Hepatocyte (in vitro differentiated cells): ENCODE results near the gene ECHDC3. TPM values are rescaled to one million over a fixed set of nuclear protein-coding genes. Genes with fewer than 3 reads are reported as not detected.
A peak's percentile ranks its signal among the peaks of the same experiment; 100 is the strongest.

Experiments used
- DNase-seq: peaks from one replicate; pipeline ENCODE4 v3.0.0-alpha.2; 2016; ENCODE audit warnings: low spot score
- H2AFZ ChIP-seq: fragments of 200-600 bp; sonication (generic); 2 replicates; pipeline ENCODE4 v1.6.0; 2016; ENCODE audit warnings: antibody characterized with exemption, mild to moderate bottlenecking
- H3K27ac ChIP-seq: fragments of 200-600 bp; sonication (generic); 2 replicates; pipeline ENCODE4 v1.5.1; 2016; ENCODE audit warnings: mild to moderate bottlenecking
- H3K27me3 ChIP-seq: fragments of 200-600 bp; sonication (generic); 2 replicates; pipeline ENCODE4 v1.6.1; 2016
- H3K36me3 ChIP-seq: fragments of 200-600 bp; sonication (generic); replicated peaks from 2 replicates; pipeline ENCODE4 v1.5.1; 2016; ENCODE audit warnings: low read depth; ENCODE audit not compliant: insufficient read depth
- H3K4me1 ChIP-seq: fragments of 200-600 bp; sonication (generic); 2 replicates; pipeline ENCODE4 v1.5.1; 2016; ENCODE audit warnings: mild to moderate bottlenecking, moderate library complexity; ENCODE audit not compliant: insufficient read depth
- H3K4me2 ChIP-seq: fragments of 200-600 bp; sonication (generic); 2 replicates; pipeline ENCODE4 v1.6.0; 2016
- H3K4me3 ChIP-seq: fragments of 200-600 bp; sonication (generic); 2 replicates; pipeline ENCODE4 v1.5.1; 2016; ENCODE audit warnings: mild to moderate bottlenecking
- H3K79me2 ChIP-seq: fragments of 200-600 bp; sonication (generic); 2 replicates; pipeline ENCODE4 v1.6.0; 2017; ENCODE audit warnings: mild to moderate bottlenecking
- H3K9me2 ChIP-seq: fragments of 200-600 bp; sonication (generic); replicated peaks from 2 replicates; pipeline ENCODE4 v1.6.0; 2017; ENCODE audit warnings: mild to moderate bottlenecking; ENCODE audit not compliant: insufficient read depth
- H3K9me3 ChIP-seq: fragments of 200-600 bp; sonication (generic); 2 replicates; pipeline ENCODE4 v1.5.1; 2016; ENCODE audit warnings: low read depth, mild to moderate bottlenecking
- H4K20me1 ChIP-seq: fragments of 200-600 bp; sonication (generic); 2 replicates; pipeline ENCODE4 v1.6.0; 2016; ENCODE audit warnings: mild to moderate bottlenecking; ENCODE audit not compliant: insufficient read depth, poor library complexity, severe bottlenecking
- CTCF ChIP-seq: fragments of 200-600 bp; sonication (generic); IDR thresholded peaks from 2 replicates; pipeline ENCODE4 v1.5.1; 2016; ENCODE audit warnings: antibody characterized with exemption, mild to moderate bottlenecking; ENCODE audit not compliant: poor library complexity
- EZH2 ChIP-seq: fragments of 200-600 bp; sonication (generic); IDR thresholded peaks from 2 replicates; pipeline ENCODE4 v1.6.1; 2016; ENCODE audit warnings: antibody characterized with exemption, mild to moderate bottlenecking, borderline replicate concordance
- EZH2phosphoT487 ChIP-seq: fragments of 200-600 bp; sonication (generic); IDR thresholded peaks from one replicate; pipeline ENCODE4 v1.6.1; 2018; ENCODE audit warnings: antibody characterized with exemption, mild to moderate bottlenecking, low read depth, moderate library complexity; ENCODE audit not compliant: unreplicated experiment, severe bottlenecking
- WGBS: methylation state at CpG from one replicate; pipeline ENCODE4 v1.1.6; 2016; ENCODE audit warnings: low lambda C conversion rate; ENCODE audit errors: missing lambda C conversion rate; 5-methylcytosine and 5-hydroxymethylcytosine counted together
- polyA plus RNA-seq: library from polyadenylated mRNA; unstranded; fragments of >200 nt; fragmentation: Nextera tagmentation; extraction: Ambion mirVana; gene quantifications from 2 replicates; pipeline ENCODE4 v1.2.1, GENCODE V29; 2016
- total RNA-seq: library from RNA; depleted of rRNA; stranded (reverse); fragments of >200 nt; gene quantifications from 2 replicates; pipeline ENCODE4 v1.2.3, GENCODE V29; 2014

Gene ECHDC3
- total and polyA plus RNA-seq, 2 experiments from 2014 or later, result 13.2 to 14.8 TPM

GRCh38 chr10:11723359-11723758 is 18.8 kb upstream of the ECHDC3 start:
- Histone ChIP-seq H3K9me2 (no peaks in the 10 kb centered on the region), H3K4me1 (no peaks in the 10 kb centered on the region), H3K4me2 (no peak overlapping the region), H4K20me1 (no peaks in the 10 kb centered on the region), H3K79me2 (no peaks in the 10 kb centered on the region), H3K4me3 (no peak overlapping the region), H3K9me3 (no peaks in the 10 kb centered on the region), H3K27me3 (no peaks in the 10 kb centered on the region), H3K36me3 (no peaks in the 10 kb centered on the region), H2AFZ (no peak overlapping the region), H3K27ac (no peak overlapping the region)
- 85% methylated on average over 5 of the region's 5 CpGs for WGBS
- TF ChIP-seq EZH2 (no peak), CTCF (no peak), EZH2phosphoT487 (no peak)
- no peak for DNase-seq

- TF ChIP-seq CTCF (peak; percentile 75), EZH2phosphoT487 (no peak), EZH2 (no peak)
- H4K20me1 ChIP-seq, result no peaks in the 10 kb centered on the region
- no peak overlapping the region for H3K4me3 ChIP-seq
- H3K27ac ChIP-seq, result no peak overlapping the region
- peak; percentile 68 for DNase-seq
- no peaks in the 10 kb centered on the region for H3K79me2 ChIP-seq
- H3K9me3 ChIP-seq, result no peaks in the 10 kb centered on the region
- H3K9me2 ChIP-seq, result no peaks in the 10 kb centered on the region
- no peaks in the 10 kb centered on the region for H3K4me1 ChIP-seq
- no peaks in the 10 kb centered on the region for H3K27me3 ChIP-seq
- H3K4me2 ChIP-seq, result no peak overlapping the region
- no peak overlapping the region for H2AFZ ChIP-seq
- no peaks in the 10 kb centered on the region for H3K36me3 ChIP-seq
- 71% methylated on average over 20 of the region's 20 CpGs for WGBS
These were observed 17.0 kb upstream of the ECHDC3 start for GRCh38 chr10:11724938-11725776.

- no peak overlapping the region for H3K27ac ChIP-seq
- no peak overlapping the region for H3K4me2 ChIP-seq
- H3K4me3 ChIP-seq, result no peak overlapping the region
- no peaks in the 10 kb centered on the region for H4K20me1 ChIP-seq
- H3K4me1 ChIP-seq, result no peaks in the 10 kb centered on the region
- TF ChIP-seq EZH2phosphoT487 (no peak), EZH2 (no peak), CTCF (no peak)
- H3K79me2 ChIP-seq, result no peaks in the 10 kb centered on the region
- 92% methylated on average over 10 of the region's 10 CpGs for WGBS
- no peaks in the 10 kb centered on the region for H3K36me3 ChIP-seq
- H3K9me2 ChIP-seq, result no peaks in the 10 kb centered on the region
- no peaks in the 10 kb centered on the region for H3K27me3 ChIP-seq
- no peaks in the 10 kb centered on the region for H3K9me3 ChIP-seq
- no peak for DNase-seq
- no peak overlapping the region for H2AFZ ChIP-seq
These were observed 16.3 kb upstream of the ECHDC3 start for GRCh38 chr10:11725912-11726311.
